ENCODE data around the gene MTCL1. TPM values are rescaled to one million over a fixed set of nuclear protein-coding genes. Genes with fewer than 3 reads are reported as not detected.

Gene MTCL1
- total RNA-seq, 4 donors from 2014 or later = 12.3 to 35.9 (median 26.1) TPM

DNA sequence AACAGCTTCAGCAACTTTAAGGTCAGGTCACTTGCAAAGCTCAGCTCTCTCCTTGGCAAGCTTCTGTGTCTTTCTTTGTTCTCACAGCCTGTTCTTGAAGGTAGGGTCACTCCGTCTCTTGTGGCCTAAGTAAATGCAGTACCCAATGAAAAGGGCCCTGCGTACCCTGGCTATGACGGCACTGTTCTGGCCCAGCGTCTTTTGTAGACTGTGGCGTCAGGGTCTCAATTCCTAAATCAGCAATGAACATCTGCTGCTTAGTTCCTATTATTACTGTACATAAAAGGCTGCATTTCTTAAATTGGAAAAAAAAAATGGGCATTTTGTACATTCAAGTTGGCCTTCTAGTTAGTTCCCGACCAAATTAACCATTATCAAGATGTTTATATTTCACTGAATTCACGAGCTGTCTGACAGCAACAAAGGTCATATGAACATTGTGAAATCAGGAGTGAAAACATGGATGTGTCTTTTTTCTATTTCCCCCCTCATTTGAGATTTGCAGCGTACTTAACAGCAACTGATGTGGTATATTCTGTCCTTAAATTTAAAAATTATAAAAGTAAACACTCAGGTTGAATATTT is 17.0 kb upstream of the MTCL1 start:
- in situ Hi-C loops (cut with MboI; ENCODE audit: low pct_ligation_motif_present in 1 of 4, low pct_unique_long_range_greater_than_20kb in 1 of 4, low sequenced_read_pairs in 3 of 4) = loop anchor here in 1 of 4 donors (25.0 kb wide), 1 partner anchor 299 kb away; no protein-coding TSS in a partner anchor
- TF ChIP-seq EP300 (IDR thresholded peaks at IDR 0.05; ENCODE audit: low read depth) (no peak), POLR2AphosphoS5 (IDR thresholded peaks at IDR 0.05) (no peak), POLR2A (IDR thresholded peaks at IDR 0.05) (no peak)
- TF ChIP-seq, protein P1, sequence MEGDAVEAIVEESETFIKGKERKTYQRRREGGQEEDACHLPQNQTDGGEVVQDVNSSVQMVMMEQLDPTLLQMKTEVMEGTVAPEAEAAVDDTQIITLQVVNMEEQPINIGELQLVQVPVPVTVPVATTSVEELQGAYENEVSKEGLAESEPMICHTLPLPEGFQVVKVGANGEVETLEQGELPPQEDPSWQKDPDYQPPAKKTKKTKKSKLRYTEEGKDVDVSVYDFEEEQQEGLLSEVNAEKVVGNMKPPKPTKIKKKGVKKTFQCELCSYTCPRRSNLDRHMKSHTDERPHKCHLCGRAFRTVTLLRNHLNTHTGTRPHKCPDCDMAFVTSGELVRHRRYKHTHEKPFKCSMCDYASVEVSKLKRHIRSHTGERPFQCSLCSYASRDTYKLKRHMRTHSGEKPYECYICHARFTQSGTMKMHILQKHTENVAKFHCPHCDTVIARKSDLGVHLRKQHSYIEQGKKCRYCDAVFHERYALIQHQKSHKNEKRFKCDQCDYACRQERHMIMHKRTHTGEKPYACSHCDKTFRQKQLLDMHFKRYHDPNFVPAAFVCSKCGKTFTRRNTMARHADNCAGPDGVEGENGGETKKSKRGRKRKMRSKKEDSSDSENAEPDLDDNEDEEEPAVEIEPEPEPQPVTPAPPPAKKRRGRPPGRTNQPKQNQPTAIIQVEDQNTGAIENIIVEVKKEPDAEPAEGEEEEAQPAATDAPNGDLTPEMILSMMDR (IDR thresholded peaks at IDR 0.05) = no peak

DNA sequence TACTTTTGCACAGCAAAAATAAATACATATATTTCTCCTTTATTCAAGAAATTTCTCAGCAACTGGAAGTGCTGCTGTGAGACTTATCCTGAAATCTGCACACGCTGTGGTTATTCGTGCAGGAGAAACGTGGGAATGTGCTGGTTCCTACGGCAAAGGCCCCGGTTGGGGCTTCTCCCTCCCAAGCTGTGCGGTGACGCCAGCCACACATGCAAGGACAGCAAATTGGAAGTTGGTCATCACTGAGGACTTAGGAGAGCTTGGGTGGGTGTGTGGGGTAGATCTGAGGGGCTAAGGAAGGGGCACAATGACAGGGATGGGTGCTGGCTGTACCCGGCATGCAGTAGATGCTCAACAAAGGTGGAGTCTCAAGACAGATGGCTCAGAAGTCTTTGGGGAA is 16.5 kb upstream of the MTCL1 start:
- Histone ChIP-seq H3K27ac (no peak overlapping the region), H3K36me3 (no peaks in the 10 kb centered on the region), H3K4me3 (no peak overlapping the region), H3K4me1 (no peaks in the 10 kb centered on the region), H3K27me3 (peaks cover 3% of the 10 kb centered on the region), H3K9me3 (no peaks in the 10 kb centered on the region)
- DNase-seq = no peak
- TF ChIP-seq POLR2A (IDR thresholded peaks at IDR 0.05) = no peak
- TF ChIP-seq, protein P1 (IDR thresholded peaks at IDR 0.05) = no peak
- no peak for TF ChIP-seq POLR2AphosphoS5 (IDR thresholded peaks at IDR 0.05)
- no peak for TF ChIP-seq EP300 (IDR thresholded peaks at IDR 0.05; ENCODE audit: low read depth)
- intact Hi-C loops (cut with DNase I; ENCODE audit: low total_unique reads) = no loop called here
- 91 to 94% methylated on average over 8 of the region's 8 CpGs for WGBS, 2 donors (ENCODE audit: low coverage in 1 of 2)
- in situ Hi-C loops (cut with MboI; ENCODE audit: low pct_ligation_motif_present in 1 of 4, low pct_unique_long_range_greater_than_20kb in 1 of 4, low sequenced_read_pairs in 3 of 4) = loop anchor here in 1 of 4 donors (25.0 kb wide), 1 partner anchor 298 kb away; no protein-coding TSS in a partner anchor

More for the DNA sequence above, 17.0 kb upstream of the MTCL1 start:
- H3K27ac ChIP-seq = no peak overlapping the region
- H3K4me3 ChIP-seq = no peak overlapping the region
- peaks cover 3% of the 10 kb centered on the region for H3K27me3 ChIP-seq
- intact Hi-C loops (cut with DNase I; ENCODE audit: low total_unique reads) = no loop called here
- no peak for DNase-seq
- WGBS, 2 donors (ENCODE audit: low coverage in 1 of 2) = 73 to 78% methylated on average over 6 to 8 of the region's 8 CpGs
- H3K36me3 ChIP-seq = no peaks in the 10 kb centered on the region
- H3K4me1 ChIP-seq = no peaks in the 10 kb centered on the region
- H3K9me3 ChIP-seq = no peaks in the 10 kb centered on the region

DNA sequence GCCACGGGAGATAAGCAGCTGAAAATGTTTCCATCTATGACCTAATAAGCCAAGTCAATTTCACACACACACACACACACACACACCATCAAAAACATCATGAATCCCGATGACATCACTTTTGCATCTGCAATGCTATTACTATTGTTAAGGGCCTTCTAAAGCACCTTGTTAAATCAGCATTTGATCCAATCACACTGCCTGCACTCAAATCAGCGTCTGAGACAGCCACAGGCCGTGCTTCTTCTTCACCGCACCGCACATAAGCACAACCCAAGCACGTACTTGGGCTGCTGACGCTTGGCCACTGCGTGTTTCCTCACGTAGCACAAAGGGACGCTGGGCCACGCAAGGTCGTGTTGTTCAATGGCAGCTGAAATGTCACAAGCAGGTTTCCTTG is 15.8 kb upstream of the MTCL1 start:
- 76 to 92% methylated on average over 2 to 13 of the region's 13 CpGs for WGBS, 2 donors (ENCODE audit: low coverage in 1 of 2)
- H3K4me3 ChIP-seq = no peak overlapping the region
- no peak for DNase-seq
- H3K36me3 ChIP-seq = no peaks in the 10 kb centered on the region
- TF ChIP-seq POLR2A (IDR thresholded peaks at IDR 0.05) (no peak), EP300 (IDR thresholded peaks at IDR 0.05; ENCODE audit: low read depth) (no peak), POLR2AphosphoS5 (IDR thresholded peaks at IDR 0.05) (no peak)
- TF ChIP-seq, protein P1 (IDR thresholded peaks at IDR 0.05) = no peak
- no peaks in the 10 kb centered on the region for H3K9me3 ChIP-seq
- intact Hi-C loops (cut with DNase I; ENCODE audit: low total_unique reads) (no loop called here), in situ Hi-C loops (cut with MboI; ENCODE audit: low pct_ligation_motif_present in 1 of 4, low pct_unique_long_range_greater_than_20kb in 1 of 4, low sequenced_read_pairs in 3 of 4) (loop anchor here in 1 of 4 donors (25.0 kb wide), 1 partner anchor 298 kb away; no protein-coding TSS in a partner anchor)
- peaks cover 3% of the 10 kb centered on the region for H3K27me3 ChIP-seq
- H3K27ac ChIP-seq = no peak overlapping the region
- no peaks in the 10 kb centered on the region for H3K4me1 ChIP-seq

DNA sequence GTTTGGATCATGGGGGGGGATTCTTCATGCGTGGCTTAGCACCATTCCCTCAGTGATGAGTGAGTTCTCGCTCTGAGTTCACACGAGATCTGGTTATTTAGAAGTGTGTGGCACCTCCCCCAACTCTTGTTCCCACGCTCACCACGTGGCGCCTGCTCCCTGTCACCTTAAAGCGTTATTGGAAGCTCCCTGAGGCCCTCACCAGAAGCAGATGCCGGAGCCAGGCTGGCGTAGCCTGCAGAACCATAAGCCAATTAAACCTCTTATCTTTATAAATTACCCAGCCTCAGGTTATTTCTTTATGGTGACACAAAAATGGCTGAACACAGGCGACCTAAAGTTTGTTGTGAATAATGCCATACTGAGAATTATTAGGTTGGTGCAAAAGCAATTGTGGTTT is 10.5 kb upstream of the MTCL1 start:
- no peak for DNase-seq
- H3K4me3 ChIP-seq = no peak overlapping the region
- in situ Hi-C loops (cut with MboI; ENCODE audit: low pct_ligation_motif_present in 1 of 4, low pct_unique_long_range_greater_than_20kb in 1 of 4, low sequenced_read_pairs in 3 of 4) (loop anchor here in 2 of 4 donors (10.0 to 25.0 kb wide), 2 partner anchors 290 to 292 kb away; no protein-coding TSS in a partner anchor), intact Hi-C loops (cut with DNase I; ENCODE audit: low total_unique reads) (loop anchor here (5.0 kb wide), 1 partner anchor 292 kb away; no protein-coding TSS in a partner anchor)
- no peak overlapping the region for H3K27ac ChIP-seq
- H3K9me3 ChIP-seq = no peaks in the 10 kb centered on the region
- WGBS, 2 donors (ENCODE audit: low coverage in 1 of 2) = 73 to 81% methylated on average over 8 to 10 of the region's 10 CpGs
- peaks cover 20% of the 10 kb centered on the region for H3K27me3 ChIP-seq
- no peaks in the 10 kb centered on the region for H3K36me3 ChIP-seq
- TF ChIP-seq EP300 (IDR thresholded peaks at IDR 0.05; ENCODE audit: low read depth) (no peak), POLR2A (IDR thresholded peaks at IDR 0.05) (no peak), POLR2AphosphoS5 (IDR thresholded peaks at IDR 0.05) (no peak)
- TF ChIP-seq, protein P1 (IDR thresholded peaks at IDR 0.05) = no peak
- peaks cover 0 to 3% (median 0%) of the 10 kb centered on the region in 4 donors for H3K4me1 ChIP-seq
